HG03378 (cell line): ENCODE results near the gene MRPL12.

ENCODE experiments used
- ATAC-seq: cut with Tn5 transposase; IDR thresholded peaks from one replicate; pipeline ENCODE4 v1.9.1; 2021; ENCODE audit warnings: mild to moderate bottlenecking, moderate library complexity; ENCODE audit not compliant: unreplicated experiment

The MRPL12 gene

DNA sequence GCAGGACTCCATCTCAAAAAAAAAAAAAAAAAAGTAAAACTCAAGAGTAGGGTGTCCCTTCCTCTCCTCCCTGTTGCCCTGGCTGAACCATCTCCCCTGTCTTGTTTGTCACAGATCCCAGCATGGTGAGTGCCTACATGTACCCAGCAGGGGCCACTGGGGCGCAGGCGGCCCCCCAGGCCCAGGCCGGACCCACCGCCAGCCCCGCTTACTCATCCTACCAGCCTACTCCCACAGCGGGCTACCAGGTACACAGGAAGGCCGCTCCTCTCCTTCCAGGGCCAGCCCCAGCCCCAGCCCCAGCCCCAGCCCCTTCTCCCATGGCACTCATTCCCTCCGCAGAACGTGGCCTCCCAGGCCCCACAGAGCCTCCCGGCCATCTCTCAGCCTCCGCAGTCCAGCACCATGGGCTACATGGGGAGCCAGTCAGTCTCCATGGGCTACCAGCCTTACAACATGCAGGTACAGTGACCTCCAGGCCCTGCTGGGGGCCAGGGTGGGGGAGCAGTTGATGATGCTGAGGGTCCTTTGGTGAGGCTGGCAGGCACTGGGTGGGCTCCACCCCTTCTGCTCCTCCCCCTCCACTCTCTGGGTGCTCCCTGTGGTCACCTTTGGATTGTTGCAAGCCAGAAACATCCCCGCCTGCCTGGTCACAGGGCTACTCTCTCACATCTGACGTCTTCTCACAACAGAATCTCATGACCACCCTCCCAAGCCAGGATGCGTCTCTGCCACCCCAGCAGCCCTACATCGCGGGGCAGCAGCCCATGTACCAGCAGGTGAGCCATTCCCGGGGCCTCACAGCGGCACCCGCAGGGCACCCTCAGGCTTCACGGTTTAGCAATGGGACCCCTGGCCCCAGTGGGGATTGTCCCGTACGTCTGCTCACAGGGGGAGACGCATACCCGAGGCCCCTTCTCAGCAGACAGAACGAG, 2.5 kb upstream of the MRPL12 start:
- no peak for ATAC-seq

- no peak for ATAC-seq
Measured at GRCh38 chr17:81701288-81702071, 1.7 kb upstream of the MRPL12 start.

GRCh38 chr17:81703747-81704654, 834 bp downstream of the MRPL12 start:
- ATAC-seq, result no peak

DNA sequence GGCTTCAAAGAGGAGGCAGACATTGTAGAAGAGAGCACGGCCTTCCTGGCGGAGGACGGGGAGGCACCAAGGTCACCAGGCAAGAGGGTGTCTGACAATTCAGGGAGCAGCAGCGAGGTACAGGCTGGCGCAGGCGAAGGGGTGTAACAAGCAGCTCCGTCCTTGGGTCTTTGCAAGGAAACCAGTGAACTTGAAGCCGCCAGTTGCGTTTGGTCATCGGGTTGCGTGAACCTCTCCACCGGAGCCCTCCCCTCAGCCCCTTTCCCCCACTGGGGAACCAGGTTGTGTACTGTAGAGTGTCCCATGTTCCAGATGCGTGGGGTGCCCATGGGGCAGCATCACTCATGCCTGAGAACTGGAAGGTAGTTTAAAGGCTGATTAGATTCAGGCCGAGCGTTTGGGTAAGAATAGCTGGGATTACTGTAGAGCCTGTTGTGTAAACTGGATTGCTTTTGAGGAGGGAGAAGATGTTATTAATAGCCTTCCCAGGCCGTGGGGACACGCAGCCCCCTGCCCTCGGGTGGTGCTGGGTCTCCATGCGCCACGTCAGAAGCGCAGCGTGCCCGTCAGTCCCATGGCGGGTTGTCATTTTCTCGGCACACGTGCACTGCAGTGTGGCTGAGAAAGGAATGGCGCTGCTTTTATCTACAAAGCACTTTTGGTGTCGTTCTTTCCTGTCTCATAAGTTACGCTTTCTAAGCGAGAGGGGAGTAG, 2.5 kb downstream of the MRPL12 start:
- no peak for ATAC-seq

DNA sequence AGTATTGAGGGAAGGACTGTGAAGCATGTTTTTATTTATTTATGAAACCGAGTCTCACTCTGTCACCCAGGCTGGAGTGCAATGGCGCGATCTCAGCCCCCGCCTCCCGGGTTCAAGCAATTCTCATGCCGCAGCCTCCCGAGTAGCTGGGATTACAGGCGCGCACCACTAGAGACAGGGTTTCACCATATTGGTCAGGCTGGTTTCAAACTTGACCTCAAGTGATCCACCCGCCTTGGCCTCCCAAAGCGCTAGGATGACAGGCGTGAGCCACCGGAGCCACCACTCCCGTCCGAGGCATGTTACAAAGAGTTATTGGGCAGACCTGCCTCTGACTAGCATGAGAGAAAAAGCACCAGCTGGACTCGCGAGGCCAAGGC, 3.1 kb downstream of the MRPL12 start:
- ATAC-seq, result no peak

GRCh38 chr17:81706757-81707624, 3.8 kb downstream of the MRPL12 start:
- no peak for ATAC-seq

- no peak for ATAC-seq
Measured at GRCh38 chr17:81707725-81708646, 4.8 kb downstream of the MRPL12 start.

DNA sequence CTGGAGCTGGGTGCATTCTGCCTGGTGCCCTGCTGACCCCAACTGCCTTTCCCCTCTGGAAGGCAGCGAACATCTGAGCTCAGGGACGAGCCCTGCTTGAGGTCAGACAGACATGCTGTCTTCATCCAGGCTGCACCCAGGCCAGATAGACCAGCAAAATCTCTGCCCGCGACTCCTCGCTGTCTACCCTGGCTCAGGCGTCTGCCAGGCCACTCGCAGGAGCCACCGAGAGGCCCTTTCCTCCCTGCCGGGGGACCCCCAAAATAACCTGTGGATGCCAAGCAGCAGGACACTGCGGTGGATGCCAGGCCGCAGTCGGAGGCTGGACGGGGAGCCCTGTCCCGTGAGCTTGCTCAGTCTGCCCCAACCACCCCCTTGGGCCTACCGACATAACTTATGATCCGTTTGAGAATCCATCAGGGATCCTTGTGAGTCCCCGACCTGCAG, 5.6 kb downstream of the MRPL12 start:
- no peak for ATAC-seq

GRCh38 chr17:81710514-81711308, 7.5 kb downstream of the MRPL12 start:
- no peak for ATAC-seq

DNA sequence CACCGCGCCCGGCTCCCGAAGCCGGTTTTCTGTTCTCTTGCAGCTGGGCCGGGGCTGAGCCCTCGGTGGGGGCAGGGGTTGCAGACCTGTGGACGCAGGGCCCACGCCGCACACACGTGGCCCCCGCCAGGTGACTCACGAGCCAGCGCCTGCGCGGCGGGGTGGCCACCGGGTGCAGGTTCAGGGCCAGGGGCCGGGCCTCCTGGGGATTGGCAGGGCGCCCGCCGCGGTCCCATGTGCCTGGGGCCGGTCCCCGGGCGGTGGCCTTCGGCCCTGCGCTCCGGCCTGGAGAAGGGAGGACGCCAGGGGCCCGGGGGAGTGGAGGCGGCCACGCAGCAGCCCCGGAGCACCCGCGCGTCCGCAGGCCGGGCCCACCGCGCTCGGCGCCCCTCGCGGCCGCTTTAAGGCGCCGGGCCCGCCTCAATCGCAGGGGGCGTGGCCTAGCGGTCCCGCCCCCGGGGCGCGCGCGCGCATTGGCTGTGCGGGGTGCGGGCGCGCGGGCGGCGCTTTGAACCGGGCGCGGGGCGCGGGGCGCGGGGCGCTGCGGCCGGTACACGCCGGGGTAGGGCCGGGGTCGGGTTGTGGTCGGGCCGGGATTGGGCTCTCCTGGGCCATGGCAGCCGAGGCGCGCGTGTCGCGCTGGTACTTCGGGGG, 8.8 kb downstream of the MRPL12 start, which contains the start of gene SLC25A10:
Gene SLC25A10, plus strand, starts transcription at position 471 of the 654 bp plus-strand sequence. Its CDS starts 143 bp downstream, at position 614.
- no peak for ATAC-seq

GRCh38 chr17:81712468-81713003, 9.4 kb downstream of the MRPL12 start:
- no peak for ATAC-seq

DNA sequence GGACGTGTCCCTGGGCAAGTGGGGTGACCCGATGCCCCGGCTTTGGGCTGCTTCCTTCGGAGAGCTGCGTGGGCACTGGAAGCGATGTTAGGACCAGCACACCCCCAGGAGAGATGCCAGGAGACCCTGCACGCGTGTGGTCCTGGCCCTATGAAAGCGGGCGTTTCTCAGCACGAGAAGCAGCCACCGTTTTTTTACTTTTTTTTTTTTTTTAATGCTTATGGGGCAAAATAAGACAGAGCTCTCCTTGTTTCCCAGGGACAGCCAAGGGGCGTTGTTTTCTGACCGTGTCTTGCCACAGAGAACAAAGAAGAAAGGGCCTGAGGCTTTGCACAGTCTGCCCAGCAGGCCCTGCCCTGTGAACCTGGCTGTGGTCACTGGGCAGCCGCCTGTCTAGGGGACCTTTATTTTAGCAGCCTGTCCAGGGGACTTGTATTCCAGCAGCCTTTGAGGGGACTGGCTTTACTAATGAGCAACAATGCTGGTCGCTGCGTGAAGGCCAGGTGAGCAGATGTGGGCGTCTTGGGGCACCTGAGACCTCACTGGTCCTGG, 9.9 kb downstream of the MRPL12 start:
- ATAC-seq, result no peak

DNA sequence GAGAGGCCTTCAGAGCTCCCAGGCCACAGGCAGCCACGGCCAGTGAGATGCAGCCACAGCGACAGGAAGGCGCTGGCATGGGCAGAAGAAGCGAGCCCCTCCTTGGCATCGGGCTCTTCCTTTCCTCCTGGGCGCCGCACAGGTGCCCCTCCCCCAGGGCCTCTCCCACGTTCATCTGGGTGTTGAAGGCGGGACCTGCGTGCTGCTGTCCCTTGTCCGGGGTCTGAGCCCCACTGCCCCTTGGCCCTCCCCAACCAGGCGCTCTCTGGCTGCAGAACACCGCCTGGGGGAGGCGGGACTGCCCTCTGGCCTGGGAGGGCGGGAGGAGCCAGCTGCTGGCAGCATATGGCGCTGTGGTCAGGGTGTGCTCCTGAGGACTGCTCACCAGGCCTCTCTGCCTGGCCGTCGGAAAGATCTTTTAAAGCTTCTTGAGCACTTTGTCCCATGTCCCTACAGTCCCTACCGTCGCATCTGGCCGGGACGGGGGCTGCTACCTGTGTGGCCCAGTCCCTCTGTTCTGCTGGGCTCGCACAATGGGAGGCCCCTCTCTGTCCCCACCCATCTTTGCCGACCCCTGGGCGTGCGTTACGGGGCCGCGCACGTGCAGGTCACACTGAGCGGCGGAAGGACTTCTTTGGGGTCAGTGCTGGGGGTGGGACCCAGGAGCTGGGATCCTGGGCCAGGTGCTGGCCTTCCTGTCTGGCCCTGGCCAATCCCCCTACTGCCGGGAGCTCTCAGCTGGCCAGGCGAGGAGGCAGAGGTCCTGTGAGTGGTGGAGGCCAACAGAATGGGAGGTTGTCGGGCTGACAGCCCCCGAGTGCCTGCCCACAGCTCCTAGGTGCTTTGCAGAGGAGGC, 10.6 kb downstream of the MRPL12 start:
- ATAC-seq, result no peak

DNA sequence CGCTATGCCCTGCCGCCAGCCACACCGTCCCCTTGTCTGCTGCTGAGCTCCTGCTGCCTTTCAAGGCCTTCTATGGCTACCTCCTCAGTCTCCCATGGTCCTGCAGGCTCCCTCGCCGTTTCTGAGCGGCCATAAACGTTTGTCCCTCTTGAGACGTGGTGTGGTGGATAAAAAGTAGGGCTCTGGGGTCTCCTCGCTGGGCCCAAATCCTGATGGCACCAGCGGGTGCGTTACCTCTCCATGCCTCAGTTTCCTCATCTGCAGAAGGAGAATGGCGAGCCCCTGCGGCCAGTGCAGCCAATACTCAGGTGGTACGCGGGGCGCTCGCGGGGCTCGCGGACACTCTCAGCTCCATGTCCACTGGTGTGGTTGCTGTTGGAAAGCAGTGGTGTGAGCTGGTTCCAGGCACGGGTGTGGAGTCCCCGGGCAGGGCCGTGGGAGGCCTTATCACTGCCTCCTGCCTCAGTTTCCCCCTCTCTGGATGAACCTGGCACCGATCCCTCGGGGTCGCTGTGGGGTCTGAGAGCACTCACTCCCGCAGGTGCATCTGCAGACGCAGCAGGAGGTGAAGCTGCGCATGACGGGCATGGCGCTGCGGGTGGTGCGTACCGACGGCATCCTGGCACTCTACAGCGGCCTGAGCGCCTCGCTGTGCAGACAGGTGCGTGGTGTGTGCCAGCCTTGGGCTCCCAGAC, 11.4 kb downstream of the MRPL12 start:
- no peak for ATAC-seq
